Breast epithelium (tissue), 3 donors: Measurements from ENCODE around the gene IGSF21.

Source experiments
- CTCF ChIP-seq, 3 donors: fragments of 450-650 bp; IDR thresholded peaks; one replicate each; pipeline ENCODE4 v1.5.1; 2016 to 2017; ENCODE audit warnings: antibody characterized with exemption in 3 of 3, mild to moderate bottlenecking in 3 of 3, moderate library complexity in 3 of 3
- POLR2AphosphoS5 ChIP-seq, 3 donors: sonication (generic); formaldehyde crosslinking; IDR thresholded peaks; one replicate each; pipeline ENCODE4 v1.6.1; 2017; ENCODE audit warnings: antibody characterized with exemption in 3 of 3

GRCh38 chr1:18328803-18329202 is 221.2 kb downstream of the IGSF21 start:
- TF ChIP-seq CTCF (IDR thresholded peaks at IDR 0.05) (no peak), POLR2AphosphoS5 (IDR thresholded peaks at IDR 0.05) (no peak)
